ENCODE measurements around the gene TNPO2.

The TNPO2 gene

GRCh38 chr19:12722566-12723380, 959 bp downstream of the TNPO2 start:
- Histone ChIP-seq H3K4me1 (ENCODE audit: control insufficient read depth, insufficient read depth, low read length) (no peaks in the 10 kb centered on the region), H3K4me3 (ENCODE audit: low read depth, low read length) (peak overlapping the region; percentile 79), H3K36me3 (ENCODE audit: control insufficient read depth in 2 of 2, insufficient read depth in 1 of 2, low read length in 2 of 2) (peaks cover 14 to 29% of the 10 kb centered on the region in 2 experiments; a peak in 2 of 3 replicates), H3K27ac (ENCODE audit: extremely low read depth, low read depth, low read length) (peak overlapping the region; percentile 97), H3K9me3 (ENCODE audit: control insufficient read depth, insufficient read depth, low read depth, low read length) (no peaks in the 10 kb centered on the region)
- POLR2A ChIA-PET: interaction anchor here (0.6 to 5.1 kb wide), 14 partner anchors 9 to 168 kb away, joined by 3 to 89 read pairs (median 4); partner anchors contain the start of genes DHPS, FBXW9, GCDH and GET3
- CTCF ChIA-PET: interaction anchor here (0.6 to 3.3 kb wide), 10 partner anchors 11 to 328 kb away, joined by 3 to 19 read pairs (median 3); partner anchors contain the start of genes GET3 and TRIR
- TF ChIP-seq ZNF211 (tag by site-specific recombination; IDR thresholded peaks at IDR 0.05; ENCODE audit: low read depth) (no peak), ZBTB20 (tag by site-specific recombination; IDR thresholded peaks at IDR 0.05) (peak; percentile 68), SCRT2 (tag by site-specific recombination; IDR thresholded peaks at IDR 0.05) (no peak), ZBTB1 (tag by site-specific recombination; IDR thresholded peaks at IDR 0.05) (0 out of 2 replicates have a peak, but pooled peaks have one; percentile 38), RBAK (tag by site-specific recombination; IDR thresholded peaks at IDR 0.05) (peak; percentile 67; the same call in 1 of the 2 replicates), ZNF548 (tag by site-specific recombination; IDR thresholded peaks at IDR 0.05) (no peak), ZNF335 (tag by site-specific recombination; conservative IDR thresholded peaks at IDR 0.05) (peak; percentile 59), ZNF645 (tag by site-specific recombination; IDR thresholded peaks at IDR 0.05) (no peak), ZSCAN23 (tag by site-specific recombination; IDR thresholded peaks at IDR 0.05) (0 out of 2 replicates have a peak, but pooled peaks have one; percentile 32), FEZF1 (tag by site-specific recombination; IDR thresholded peaks at IDR 0.05) (peak; percentile 48; the same call in 1 of the 2 replicates), OVOL3 (tag by site-specific recombination; IDR thresholded peaks at IDR 0.05) (peak; percentile 65; the same call in 1 of the 2 replicates), ZNF76 (tag by site-specific recombination; IDR thresholded peaks at IDR 0.05; ENCODE audit: borderline replicate concordance, low read depth) (peak; percentile 89), ZNF2 (tag by site-specific recombination; IDR thresholded peaks at IDR 0.05) (peak; percentile 61; the same call in 1 of the 2 replicates), ZNF600 (tag by site-specific recombination; IDR thresholded peaks at IDR 0.05) (peak; percentile 92), KLF1 (tag by site-specific recombination; IDR thresholded peaks at IDR 0.05) (peak; percentile 15; the same call in 1 of the 2 replicates), ZNF221 (tag by site-specific recombination; IDR thresholded peaks at IDR 0.05; ENCODE audit: borderline replicate concordance) (no peak), ZNF146 (tag by site-specific recombination; IDR thresholded peaks at IDR 0.05) (peak; percentile 6; the same call in 1 of the 2 replicates), ZIC2 (tag by site-specific recombination; IDR thresholded peaks at IDR 0.05) (peak; percentile 21; the same call in 1 of the 2 replicates), GLIS1 (tag by site-specific recombination; IDR thresholded peaks at IDR 0.05) (peak; percentile 17), SP3 (tag by site-specific recombination; IDR thresholded peaks at IDR 0.05) (peak; percentile 58), ZNF391 (tag by site-specific recombination; IDR thresholded peaks at IDR 0.05; ENCODE audit: borderline replicate concordance, low read depth) (peak; percentile 84; the same call in 1 of the 2 replicates), YY2 (tag by site-specific recombination; IDR thresholded peaks at IDR 0.05) (0 out of 2 replicates have a peak, but pooled peaks have one; percentile 17), ZNF10 (tag by site-specific recombination; IDR thresholded peaks at IDR 0.05) (no peak), ZNF324 (tag by site-specific recombination; IDR thresholded peaks at IDR 0.05) (peak; percentile 95; the same call in 1 of the 2 replicates), ZNF394 (tag by site-specific recombination; IDR thresholded peaks at IDR 0.05; ENCODE audit: borderline replicate concordance) (peak; percentile 62; the same call in 1 of the 2 replicates), ZEB2 (tag by site-specific recombination; IDR thresholded peaks at IDR 0.05) (peak; percentile 73), SP2 (tag by site-specific recombination; IDR thresholded peaks at IDR 0.05) (peak; percentile 77), ZNF404 (tag by site-specific recombination; IDR thresholded peaks at IDR 0.05) (no peak), KLF8 (tag by site-specific recombination; IDR thresholded peaks at IDR 0.05) (peak; percentile 87), ZNF610 (tag by site-specific recombination; IDR thresholded peaks at IDR 0.05; ENCODE audit: borderline replicate concordance) (peak; percentile 71; the same call in 1 of the 2 replicates), ZNF24 (tag by site-specific recombination; IDR thresholded peaks at IDR 0.05) (peak; percentile 96), ZNF776 (tag by site-specific recombination; IDR thresholded peaks at IDR 0.05; ENCODE audit: borderline replicate concordance) (no peak), ZNF660 (tag by site-specific recombination; IDR thresholded peaks at IDR 0.05) (0 out of 2 replicates have a peak, but pooled peaks have one; percentile 17), ZFP69B (tag by site-specific recombination; IDR thresholded peaks at IDR 0.05) (peak; percentile 63; the same call in 1 of the 2 replicates), PRDM1 (tag by site-specific recombination; IDR thresholded peaks at IDR 0.05) (peak; percentile 61)
- TF ChIP-seq, protein P1, sequence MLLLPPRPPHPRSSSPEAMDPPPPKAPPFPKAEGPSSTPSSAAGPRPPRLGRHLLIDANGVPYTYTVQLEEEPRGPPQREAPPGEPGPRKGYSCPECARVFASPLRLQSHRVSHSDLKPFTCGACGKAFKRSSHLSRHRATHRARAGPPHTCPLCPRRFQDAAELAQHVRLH (tag by site-specific recombination; IDR thresholded peaks at IDR 0.05): peak; percentile 91
- TF ChIP-seq, protein P2, sequence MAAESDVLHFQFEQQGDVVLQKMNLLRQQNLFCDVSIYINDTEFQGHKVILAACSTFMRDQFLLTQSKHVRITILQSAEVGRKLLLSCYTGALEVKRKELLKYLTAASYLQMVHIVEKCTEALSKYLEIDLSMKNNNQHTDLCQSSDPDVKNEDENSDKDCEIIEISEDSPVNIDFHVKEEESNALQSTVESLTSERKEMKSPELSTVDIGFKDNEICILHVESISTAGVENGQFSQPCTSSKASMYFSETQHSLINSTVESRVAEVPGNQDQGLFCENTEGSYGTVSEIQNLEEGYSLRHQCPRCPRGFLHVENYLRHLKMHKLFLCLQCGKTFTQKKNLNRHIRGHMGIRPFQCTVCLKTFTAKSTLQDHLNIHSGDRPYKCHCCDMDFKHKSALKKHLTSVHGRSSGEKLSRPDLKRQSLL (tag by site-specific recombination; IDR thresholded peaks at IDR 0.05): peak; percentile 43; the same call in 1 of the 2 replicates
